Amniotic epithelial cell (primary cell): Measurements from ENCODE around the gene FBXO21.
"Not testable (repeated sequence)": the region's sequence is repeated elsewhere in the genome, so short reads cannot be mapped to it uniquely, and the experiment has no call there.

Experiments
- DNase-seq: peaks from one replicate; pipeline ENCODE4 v3.0.0-alpha.2; 2010; ENCODE audit warnings: low read depth

The FBXO21 gene

GRCh38 chr12:117134721-117135120, 55.5 kb downstream of the FBXO21 start:
- DNase-seq, result no peak

GRCh38 chr12:117134059-117134458, 56.2 kb downstream of the FBXO21 start:
- DNase-seq, result no peak

GRCh38 chr12:117130801-117131200, 59.5 kb downstream of the FBXO21 start:
- no peak for DNase-seq

GRCh38 chr12:117129391-117129790, 60.9 kb downstream of the FBXO21 start:
- DNase-seq, result peak; percentile 45

- peak; percentile 47 for DNase-seq
Measured at GRCh38 chr12:117127933-117128823, 62.1 kb downstream of the FBXO21 start.

GRCh38 chr12:117126335-117126734, 63.9 kb downstream of the FBXO21 start:
- peak; percentile 37 for DNase-seq

- no peak for DNase-seq
Measured at GRCh38 chr12:117125767-117126166, 64.5 kb downstream of the FBXO21 start.

GRCh38 chr12:117125272-117125613, 65.0 kb downstream of the FBXO21 start:
- DNase-seq, result peak; percentile 42

GRCh38 chr12:117124421-117125271, 65.6 kb downstream of the FBXO21 start:
- no peak for DNase-seq

GRCh38 chr12:117121441-117121840, 68.8 kb downstream of the FBXO21 start:
- no peak for DNase-seq

GRCh38 chr12:117120787-117121186, 69.5 kb downstream of the FBXO21 start:
- no peak for DNase-seq

GRCh38 chr12:117119592-117120198, 70.6 kb downstream of the FBXO21 start:
- no peak for DNase-seq

- no peak for DNase-seq
Measured at GRCh38 chr12:117118838-117119591, 71.3 kb downstream of the FBXO21 start.

GRCh38 chr12:117114784-117115183, 75.5 kb downstream of the FBXO21 start:
- no peak for DNase-seq

- no peak for DNase-seq
Measured at GRCh38 chr12:117113231-117113630, 77.0 kb downstream of the FBXO21 start.

GRCh38 chr12:117111821-117112595, 78.3 kb downstream of the FBXO21 start:
- DNase-seq, result no peak

GRCh38 chr12:117111386-117111785, 78.9 kb downstream of the FBXO21 start:
- no peak for DNase-seq

GRCh38 chr12:117109943-117110635, 80.2 kb downstream of the FBXO21 start:
- DNase-seq, result no peak

- DNase-seq, result no peak
Measured at GRCh38 chr12:117105902-117106301, 84.4 kb downstream of the FBXO21 start.

- not testable (repeated sequence) for DNase-seq
Measured at GRCh38 chr12:117104003-117104402, 86.3 kb downstream of the FBXO21 start.
